Inferior parietal cortex (tissue), 1 donor: ENCODE measurements around the gene SGCG.
"Not testable (repeated sequence)": the region's sequence is repeated elsewhere in the genome, so short reads cannot be mapped to it uniquely, and the experiment has no call there.

ENCODE experiments used
- DNase-seq: peaks from one replicate; pipeline ENCODE4 v3.0.0-alpha.2; 2016; ENCODE audit errors: extremely low spot score

Gene SGCG

GRCh38 chr13:23212671-23213070, 31.9 kb downstream of the SGCG start:
- no peak for DNase-seq

- no peak for DNase-seq
Observed at GRCh38 chr13:23231241-23231640, 50.5 kb downstream of the SGCG start.

DNA sequence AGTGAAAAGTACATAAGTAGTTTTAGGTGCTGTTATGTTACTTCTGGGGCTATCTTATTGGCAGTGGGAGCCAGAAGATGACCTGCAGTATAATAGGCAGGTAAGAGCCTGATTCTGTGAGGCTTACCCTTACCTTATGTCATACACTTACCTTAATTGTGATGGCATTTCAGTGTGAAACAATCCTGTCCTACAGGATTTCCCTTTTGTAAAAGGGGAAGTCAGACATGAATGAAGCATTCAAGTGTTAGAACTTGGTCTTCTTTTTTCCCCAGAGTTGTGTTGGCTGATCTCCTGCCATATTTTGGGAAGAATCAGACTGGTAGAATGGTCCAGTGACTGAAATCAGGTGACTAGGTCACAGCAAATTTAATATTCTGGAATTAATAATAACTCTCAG, 55.2 kb downstream of the SGCG start:
- no peak for DNase-seq

DNA sequence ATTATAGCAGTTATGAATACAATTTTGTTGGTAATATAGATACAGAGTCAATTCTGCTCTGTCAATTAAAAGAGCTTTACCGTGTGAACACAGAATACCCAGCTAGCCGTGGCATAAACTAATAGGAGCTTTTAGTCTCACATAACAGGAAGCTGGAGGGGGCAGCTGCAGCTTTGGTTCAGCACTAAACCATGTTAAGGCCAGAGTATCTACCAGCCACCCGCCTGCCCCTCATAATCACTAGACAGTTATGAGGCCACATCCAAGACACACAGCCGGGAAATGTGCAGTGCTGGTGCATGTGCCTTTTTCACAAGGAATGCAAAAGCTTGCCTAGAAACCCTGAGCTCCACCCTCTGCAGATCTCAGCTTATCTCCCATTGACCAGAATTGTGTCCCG, 62.3 kb downstream of the SGCG start:
- no peak for DNase-seq

GRCh38 chr13:23248410-23248809, 67.6 kb downstream of the SGCG start:
- DNase-seq: not testable (repeated sequence)

DNA sequence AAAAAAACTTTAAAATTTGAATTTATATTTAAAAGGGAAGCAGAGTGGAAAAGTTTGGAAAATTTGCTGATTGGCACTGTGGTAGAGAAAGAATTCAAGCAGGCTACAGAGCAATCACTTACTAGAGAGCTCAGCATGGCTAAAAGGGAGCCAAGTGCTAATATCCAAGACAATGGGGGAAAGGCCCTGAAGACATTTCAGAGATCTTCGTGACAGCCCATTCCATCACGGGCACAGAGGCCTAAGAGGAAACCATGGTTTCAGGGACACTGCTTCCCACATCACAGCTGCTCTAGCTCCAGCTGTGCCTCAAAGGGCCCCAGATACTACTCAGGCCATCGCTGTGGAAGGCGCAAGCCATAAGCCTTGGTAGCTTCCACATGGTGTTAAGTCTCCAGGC, 73.7 kb downstream of the SGCG start:
- DNase-seq: no peak

GRCh38 chr13:23267571-23267970, 86.8 kb downstream of the SGCG start:
- DNase-seq: no peak

GRCh38 chr13:23268441-23268840, 87.7 kb downstream of the SGCG start:
- no peak for DNase-seq

GRCh38 chr13:23271331-23271730, 90.6 kb downstream of the SGCG start:
- no peak for DNase-seq

GRCh38 chr13:23273498-23273897, 92.7 kb downstream of the SGCG start:
- no peak for DNase-seq

DNA sequence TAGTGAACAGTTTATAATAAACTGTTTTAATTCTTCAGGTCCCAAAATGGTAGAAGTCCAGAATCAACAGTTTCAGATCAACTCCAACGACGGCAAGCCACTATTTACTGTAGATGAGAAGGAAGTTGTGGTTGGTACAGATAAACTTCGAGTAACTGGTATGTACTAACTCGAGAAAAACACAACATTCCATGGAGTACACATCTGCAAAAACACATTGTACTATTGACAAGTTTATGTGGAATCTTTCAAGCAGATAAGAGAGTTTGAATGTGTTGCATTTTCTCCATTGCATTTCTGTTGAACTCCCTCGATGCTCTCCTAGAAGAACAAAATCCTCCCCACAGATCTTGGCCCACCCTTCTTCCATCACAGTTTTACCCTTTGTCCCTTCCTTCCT, 98.5 kb downstream of the SGCG start:
- no peak for DNase-seq

GRCh38 chr13:23288564-23288963, 107.8 kb downstream of the SGCG start:
- DNase-seq: no peak

GRCh38 chr13:23288995-23289394, 108.2 kb downstream of the SGCG start:
- DNase-seq: no peak

DNA sequence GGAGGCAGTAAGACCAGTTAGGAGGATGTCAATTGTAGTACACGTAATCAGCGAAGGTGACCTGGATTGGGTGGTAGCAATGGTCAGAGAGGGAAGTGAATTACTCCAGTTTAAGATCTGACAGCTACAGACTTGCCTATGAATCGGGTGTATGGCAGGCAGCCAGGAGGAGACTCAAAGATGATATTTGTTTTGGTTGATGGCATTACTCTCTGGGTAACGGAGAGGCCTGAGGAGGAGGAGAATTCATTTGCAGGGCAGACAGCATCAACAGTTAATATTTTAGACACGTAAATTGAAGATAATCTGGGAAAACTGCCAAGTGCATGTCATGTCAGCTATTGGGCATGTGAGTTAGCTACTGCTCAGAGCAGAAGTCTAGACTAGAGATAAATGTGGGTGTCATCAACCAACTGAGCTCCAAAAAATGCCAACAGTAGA, 109.2 kb downstream of the SGCG start:
- DNase-seq: no peak

GRCh38 chr13:23292586-23292985, 111.8 kb downstream of the SGCG start:
- DNase-seq: no peak

DNA sequence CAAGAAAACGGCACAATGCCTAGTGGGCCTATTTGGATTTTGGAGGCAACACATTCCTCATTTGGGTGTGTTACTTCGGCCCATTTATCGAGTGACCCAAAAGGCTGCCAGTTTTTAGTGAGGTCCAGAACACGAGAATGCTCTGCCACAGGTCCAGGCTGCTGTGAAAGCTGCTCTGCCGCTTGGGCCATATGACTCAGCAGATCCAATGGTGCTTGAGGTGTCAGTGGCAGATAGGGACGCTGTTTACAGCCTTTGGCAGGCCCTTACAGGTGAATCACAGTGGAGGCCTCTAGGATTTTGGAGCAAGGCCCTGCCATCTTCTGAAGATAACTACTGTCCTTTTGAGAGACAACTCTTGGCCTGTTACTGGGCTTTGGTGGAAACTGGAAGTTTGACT, 134.1 kb downstream of the SGCG start:
- not testable (repeated sequence) for DNase-seq

DNA sequence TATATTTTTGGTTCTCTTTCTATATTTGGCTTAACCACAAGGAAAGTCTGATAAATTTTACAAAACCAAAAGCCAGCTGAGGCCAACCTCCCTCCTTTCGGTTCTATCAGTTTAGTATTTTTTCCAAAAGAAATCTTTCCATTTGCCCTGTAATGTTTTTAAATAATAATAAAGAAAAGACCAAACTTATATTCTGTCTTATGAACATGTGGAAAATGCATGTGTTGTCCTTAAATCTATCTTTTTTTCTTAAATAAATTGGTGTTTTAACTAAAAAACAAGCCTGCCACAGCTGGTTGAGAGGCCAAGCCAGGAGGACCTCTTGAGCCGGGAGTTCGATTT, 139.1 kb downstream of the SGCG start:
- no peak for DNase-seq

DNA sequence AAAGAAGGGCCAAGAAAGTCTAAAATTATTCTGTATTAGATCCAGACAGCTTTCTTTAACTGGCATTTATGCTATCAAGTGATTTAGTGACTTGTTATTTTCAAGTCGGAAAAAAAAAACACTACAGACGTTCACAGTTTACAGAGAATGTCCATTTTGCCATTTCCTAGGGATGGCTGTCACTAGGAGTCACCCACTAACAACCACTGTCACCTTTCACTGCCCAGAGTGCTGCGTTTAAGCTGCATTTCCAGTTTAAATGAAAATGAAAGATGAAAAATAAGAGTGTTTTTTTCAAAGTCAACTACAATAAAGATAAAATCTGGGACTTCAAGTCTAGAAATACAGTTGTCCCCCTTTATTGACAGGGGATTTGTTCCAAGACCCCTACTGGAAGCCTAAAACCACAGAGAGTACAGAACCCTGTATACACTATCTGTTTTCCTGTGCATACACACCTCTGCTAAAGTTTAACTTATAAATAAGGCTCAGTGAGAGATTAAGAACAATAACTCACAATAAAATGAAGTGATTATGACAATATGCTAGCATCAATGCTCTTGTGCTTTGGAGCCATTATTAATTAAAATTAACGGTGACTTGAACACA, 140.3 kb downstream of the SGCG start:
- no peak for DNase-seq

- DNase-seq: no peak
Observed at GRCh38 chr13:23321535-23322241, 140.9 kb downstream of the SGCG start.

DNA sequence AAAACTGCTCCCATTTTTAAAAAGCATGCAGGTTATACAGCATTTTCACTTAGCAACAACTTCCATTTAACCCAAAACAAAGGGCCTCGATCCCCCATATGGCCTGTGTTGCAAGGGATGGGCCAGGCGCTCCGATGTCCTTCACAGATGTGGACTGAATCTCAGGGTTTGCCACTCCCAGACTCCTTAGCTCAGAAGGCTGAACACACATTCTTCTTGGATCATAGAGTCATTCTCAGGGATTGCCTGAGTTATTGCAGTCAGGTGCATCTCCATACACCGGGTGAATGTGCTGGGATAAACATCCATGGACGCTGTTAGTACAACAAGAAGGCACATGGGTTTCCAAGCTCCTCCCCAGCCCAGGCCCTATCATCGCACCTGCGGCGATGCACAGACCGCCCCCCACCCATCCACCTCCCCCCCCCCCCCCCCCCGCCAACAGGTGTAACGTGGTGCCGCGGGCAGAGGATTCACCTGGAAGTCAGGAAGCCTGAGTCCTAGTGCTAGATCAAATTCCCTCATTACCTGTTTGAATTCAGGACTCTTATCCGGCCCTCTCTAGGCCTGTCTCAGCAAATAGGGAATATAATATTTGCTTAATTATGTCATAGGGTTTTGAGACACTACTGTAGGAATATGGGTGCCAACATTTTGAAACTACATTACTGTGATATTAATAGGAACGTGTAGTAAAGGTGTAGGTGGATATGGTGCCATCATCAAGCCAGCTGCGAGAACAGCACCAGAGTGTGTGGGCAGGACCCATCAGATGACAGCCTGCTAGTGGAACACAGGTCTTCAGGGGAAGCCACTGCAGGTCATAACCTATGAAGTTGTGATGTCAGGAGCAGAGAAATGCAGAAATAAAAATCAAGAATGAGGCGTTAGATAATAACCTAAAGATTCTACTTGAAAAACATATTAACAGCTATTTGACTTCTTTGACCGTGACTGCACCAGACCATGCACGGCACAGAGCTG, 141.9 kb downstream of the SGCG start:
- no peak for DNase-seq

DNA sequence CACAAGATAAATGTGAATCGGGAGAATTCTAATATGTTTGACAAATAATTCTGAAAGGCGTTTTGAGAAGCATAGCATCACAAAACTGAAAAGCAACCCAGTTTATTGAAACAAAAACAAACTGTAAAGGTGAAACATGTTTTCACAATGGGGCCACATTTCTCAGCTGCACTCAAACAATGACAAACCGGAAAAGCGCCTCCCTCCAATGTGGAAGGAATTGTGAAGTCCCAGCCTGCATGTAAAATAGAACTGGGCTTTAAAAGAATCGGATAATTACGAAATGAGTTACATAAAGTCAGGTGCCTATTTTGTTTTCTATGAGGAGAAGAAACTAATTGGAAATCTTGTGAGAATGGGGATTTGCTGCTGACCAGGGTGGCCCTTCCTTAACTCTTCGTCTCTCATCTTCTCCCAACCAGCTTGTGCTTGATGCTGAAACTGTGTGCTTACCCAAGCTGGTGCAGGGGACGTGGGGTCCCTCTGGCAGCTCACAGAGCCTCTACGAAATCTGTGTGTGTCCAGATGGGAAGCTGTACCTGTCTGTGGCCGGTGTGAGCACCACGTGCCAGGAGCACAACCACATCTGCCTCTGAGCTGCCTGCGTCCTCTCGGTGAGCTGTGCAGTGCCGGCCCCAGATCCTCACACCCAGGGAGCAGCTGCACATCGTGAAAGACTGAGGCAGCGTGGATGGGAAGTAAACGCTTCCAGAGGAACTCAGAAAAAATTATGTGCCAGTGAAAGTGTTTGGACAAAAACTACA, 143.3 kb downstream of the SGCG start:
- DNase-seq: no peak

- DNase-seq: no peak
Observed at GRCh38 chr13:23325191-23325590, 144.4 kb downstream of the SGCG start.
